GM23338 (cell line): ENCODE results near the gene COL8A2. TPM values are rescaled to one million over a fixed set of nuclear protein-coding genes. Genes with fewer than 3 reads are reported as not detected.

ENCODE experiments used
- ATAC-seq: fragments of 200-7000 bp; cut with Tn5 transposase; 3 replicates; pipeline ENCODE4 v1.9.1; 2020
- DNase-seq: peaks from one replicate; pipeline ENCODE4 v3.0.0-alpha.2; 2015; ENCODE audit warnings: low spot score
- H2AFZ ChIP-seq: fragments of 200-600 bp; sonication (generic); 2 replicates; pipeline ENCODE4 v1.8.0; 2016; ENCODE audit warnings: antibody characterized with exemption, mild to moderate bottlenecking, moderate library complexity
- H3F3A ChIP-seq: fragments of 200-600 bp; sonication (generic); replicated peaks from 2 replicates; pipeline ENCODE4 v1.8.0; 2017; ENCODE audit warnings: antibody characterized with exemption, mixed run types, low read depth
- H3K27ac ChIP-seq: fragments of 200-600 bp; sonication (generic); 2 replicates; pipeline ENCODE4 v1.6.1; 2016; ENCODE audit warnings: low read depth
- H3K27me3 ChIP-seq: fragments of 200-600 bp; sonication (generic); 2 replicates; pipeline ENCODE4 v1.8.0; 2016; ENCODE audit warnings: mild to moderate bottlenecking, mixed run types, moderate library complexity; ENCODE audit not compliant: insufficient read depth
- H3K36me3 ChIP-seq: fragments of 200-600 bp; sonication (generic); 2 replicates; pipeline ENCODE4 v1.8.0; 2016; ENCODE audit warnings: mild to moderate bottlenecking; ENCODE audit not compliant: insufficient read depth
- H3K4me1 ChIP-seq: fragments of 200-600 bp; sonication (generic); 2 replicates; pipeline ENCODE4 v1.8.0; 2016; ENCODE audit warnings: mild to moderate bottlenecking, moderate library complexity; ENCODE audit not compliant: insufficient read depth
- H3K4me2 ChIP-seq: fragments of 200-600 bp; sonication (generic); 2 replicates; pipeline ENCODE4 v1.7.1; 2017; ENCODE audit warnings: mixed run types
- H3K4me3 ChIP-seq: fragments of 200-600 bp; sonication (generic); 2 replicates; pipeline ENCODE4 v1.6.1; 2016; ENCODE audit warnings: mixed run types
- H3K79me2 ChIP-seq: fragments of 200-600 bp; sonication (generic); replicated peaks from 2 replicates; pipeline ENCODE4 v1.8.0; 2017; ENCODE audit warnings: mild to moderate bottlenecking; ENCODE audit not compliant: insufficient read depth
- H3K9me2 ChIP-seq: fragments of 200-600 bp; sonication (generic); 2 replicates; pipeline ENCODE4 v1.8.0; 2017; ENCODE audit not compliant: insufficient read depth
- H4K20me1 ChIP-seq: fragments of 200-600 bp; sonication (generic); replicated peaks from 2 replicates; pipeline ENCODE4 v1.8.0; 2017; ENCODE audit warnings: mild to moderate bottlenecking; ENCODE audit not compliant: insufficient read depth
- H3K27ac Mint-ChIP-seq: 2 replicates; pipeline ENCODE4 v1.8.0; 2020; ENCODE audit warnings: inconsistent platforms, mild to moderate bottlenecking, moderate library complexity, mixed read lengths
- H3K27me3 Mint-ChIP-seq: 3 replicates; pipeline ENCODE4 v1.8.0; 2022; ENCODE audit warnings: low read depth, mild to moderate bottlenecking, moderate library complexity, mixed read lengths, inconsistent platforms; ENCODE audit not compliant: insufficient read depth, poor library complexity
- H3K36me3 Mint-ChIP-seq: 3 replicates; pipeline ENCODE4 v1.8.0; 2021; ENCODE audit warnings: low read depth, mild to moderate bottlenecking, inconsistent platforms, moderate library complexity, mixed read lengths
- H3K4me1 Mint-ChIP-seq: 3 replicates; pipeline ENCODE4 v1.8.0; 2020; ENCODE audit warnings: mild to moderate bottlenecking, inconsistent platforms, mixed read lengths
- H3K4me3 Mint-ChIP-seq: 3 replicates; pipeline ENCODE4 v1.8.0; 2021; ENCODE audit warnings: moderate library complexity, mild to moderate bottlenecking, inconsistent platforms, mixed read lengths
- H3K9me3 Mint-ChIP-seq: 3 replicates; pipeline ENCODE4 v1.8.0; 2020; ENCODE audit warnings: moderate library complexity, mild to moderate bottlenecking, inconsistent platforms, mixed read lengths
- CREB1 ChIP-seq: fragments of 250-450 bp; sonication (Bioruptor Pico); IDR thresholded peaks from 2 replicates; pipeline ENCODE4 v1.5.0; 2020; ENCODE audit warnings: low read depth, mild to moderate bottlenecking, moderate library complexity
- ETS1 ChIP-seq: IDR thresholded peaks from 2 replicates; pipeline ENCODE4 v1.6.1; 2016; ENCODE audit warnings: antibody characterized with exemption
- EZH2 ChIP-seq: fragments of 200-600 bp; sonication (generic); IDR thresholded peaks from one replicate; pipeline ENCODE4 v1.8.0; 2017; ENCODE audit warnings: antibody characterized with exemption, mild to moderate bottlenecking, low read depth; ENCODE audit not compliant: unreplicated experiment
- EZH2phosphoT487 ChIP-seq: fragments of 200-600 bp; sonication (generic); IDR thresholded peaks from one replicate; pipeline ENCODE4 v1.8.1; 2018; ENCODE audit warnings: antibody characterized with exemption; ENCODE audit not compliant: unreplicated experiment
- JUNB ChIP-seq: IDR thresholded peaks from one replicate; pipeline ENCODE4 v1.6.1; 2016; ENCODE audit warnings: antibody characterized with exemption; ENCODE audit not compliant: unreplicated experiment
- NANOG ChIP-seq: IDR thresholded peaks from 2 replicates; pipeline ENCODE4 v1.6.1; 2016; ENCODE audit warnings: antibody characterized with exemption, borderline replicate concordance
- POLR2AphosphoS5 ChIP-seq: IDR thresholded peaks from 2 replicates; pipeline ENCODE4 v1.6.1; 2016; ENCODE audit warnings: antibody characterized with exemption, low read depth
- STAT1 ChIP-seq: IDR thresholded peaks from one replicate; pipeline ENCODE4 v1.6.1; 2016; ENCODE audit warnings: antibody characterized with exemption; ENCODE audit not compliant: unreplicated experiment
- ZNF114 ChIP-seq: fragments of 250-450 bp; sonication (Bioruptor Pico); IDR thresholded peaks from 2 replicates; pipeline ENCODE4 v1.5.0; 2020; ENCODE audit warnings: mild to moderate bottlenecking, moderate library complexity
- ZNF331 ChIP-seq: fragments of 250-450 bp; sonication (Bioruptor Pico); IDR thresholded peaks from 2 replicates; pipeline ENCODE4 v1.5.0; 2020; ENCODE audit warnings: low read depth, mild to moderate bottlenecking, moderate library complexity
- polyA plus RNA-seq: library from polyadenylated mRNA; unstranded; fragments of >200 nt; fragmentation: Nextera tagmentation; extraction: Ambion mirVana; gene quantifications from 2 replicates; pipeline ENCODE4 v1.2.1, GENCODE V29; 2016
- total RNA-seq: library from RNA; depleted of rRNA; stranded (reverse); fragments of >200 nt; shearing (Covaris generic); gene quantifications from 2 replicates; pipeline ENCODE4 v1.2.3, GENCODE V29; 2014
- TF ChIP-seq, protein P1 (sequence below): IDR thresholded peaks from one replicate; pipeline ENCODE4 v1.6.1; 2018; ENCODE audit warnings: antibody characterized with exemption; ENCODE audit not compliant: unreplicated experiment
- TF ChIP-seq, protein P2 (sequence below): fragments of 250-450 bp; sonication (Bioruptor Pico); IDR thresholded peaks from 2 replicates; pipeline ENCODE4 v1.5.0; 2020; ENCODE audit warnings: mild to moderate bottlenecking, moderate library complexity

Gene COL8A2
- total and polyA plus RNA-seq, 2 experiments from 2014 or later: 0.95 to 4.9 TPM

- Mint-ChIP-seq H3K27me3 (no peaks in the 10 kb centered on the region), H3K4me1 (no peaks in the 10 kb centered on the region), H3K4me3 (no peak overlapping the region), H3K27ac (no peak overlapping the region), H3K9me3 (no peaks in the 10 kb centered on the region), H3K36me3 (no peaks in the 10 kb centered on the region)
- ATAC-seq (no peak), DNase-seq (no peak)
- no peak overlapping the region for H2AFZ ChIP-seq
- no peaks in the 10 kb centered on the region for H3K36me3 ChIP-seq
- H4K20me1 ChIP-seq: no peaks in the 10 kb centered on the region; the same call in 1 of the 2 replicates
- no peaks in the 10 kb centered on the region for H3F3A ChIP-seq
- no peaks in the 10 kb centered on the region for H3K9me2 ChIP-seq
- no peaks in the 10 kb centered on the region for H3K27me3 ChIP-seq
- H3K79me2 ChIP-seq: no peaks in the 10 kb centered on the region
- no peak overlapping the region for H3K4me2 ChIP-seq
- H3K4me3 ChIP-seq: no peak overlapping the region
- H3K4me1 ChIP-seq: no peaks in the 10 kb centered on the region
- H3K27ac ChIP-seq: no peak overlapping the region
- no peak for TF ChIP-seq CREB1 (CRISPR knock-in tag)
- TF ChIP-seq, protein P1, sequence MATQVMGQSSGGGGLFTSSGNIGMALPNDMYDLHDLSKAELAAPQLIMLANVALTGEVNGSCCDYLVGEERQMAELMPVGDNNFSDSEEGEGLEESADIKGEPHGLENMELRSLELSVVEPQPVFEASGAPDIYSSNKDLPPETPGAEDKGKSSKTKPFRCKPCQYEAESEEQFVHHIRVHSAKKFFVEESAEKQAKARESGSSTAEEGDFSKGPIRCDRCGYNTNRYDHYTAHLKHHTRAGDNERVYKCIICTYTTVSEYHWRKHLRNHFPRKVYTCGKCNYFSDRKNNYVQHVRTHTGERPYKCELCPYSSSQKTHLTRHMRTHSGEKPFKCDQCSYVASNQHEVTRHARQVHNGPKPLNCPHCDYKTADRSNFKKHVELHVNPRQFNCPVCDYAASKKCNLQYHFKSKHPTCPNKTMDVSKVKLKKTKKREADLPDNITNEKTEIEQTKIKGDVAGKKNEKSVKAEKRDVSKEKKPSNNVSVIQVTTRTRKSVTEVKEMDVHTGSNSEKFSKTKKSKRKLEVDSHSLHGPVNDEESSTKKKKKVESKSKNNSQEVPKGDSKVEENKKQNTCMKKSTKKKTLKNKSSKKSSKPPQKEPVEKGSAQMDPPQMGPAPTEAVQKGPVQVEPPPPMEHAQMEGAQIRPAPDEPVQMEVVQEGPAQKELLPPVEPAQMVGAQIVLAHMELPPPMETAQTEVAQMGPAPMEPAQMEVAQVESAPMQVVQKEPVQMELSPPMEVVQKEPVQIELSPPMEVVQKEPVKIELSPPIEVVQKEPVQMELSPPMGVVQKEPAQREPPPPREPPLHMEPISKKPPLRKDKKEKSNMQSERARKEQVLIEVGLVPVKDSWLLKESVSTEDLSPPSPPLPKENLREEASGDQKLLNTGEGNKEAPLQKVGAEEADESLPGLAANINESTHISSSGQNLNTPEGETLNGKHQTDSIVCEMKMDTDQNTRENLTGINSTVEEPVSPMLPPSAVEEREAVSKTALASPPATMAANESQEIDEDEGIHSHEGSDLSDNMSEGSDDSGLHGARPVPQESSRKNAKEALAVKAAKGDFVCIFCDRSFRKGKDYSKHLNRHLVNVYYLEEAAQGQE: no peak
- no peak for TF ChIP-seq STAT1
- TF ChIP-seq POLR2AphosphoS5: no peak
- TF ChIP-seq EZH2phosphoT487: no peak
- no peak for TF ChIP-seq NANOG
- no peak for TF ChIP-seq EZH2
- no peak for TF ChIP-seq ZNF331 (CRISPR knock-in tag)
- TF ChIP-seq JUNB: no peak
- TF ChIP-seq, protein P2, sequence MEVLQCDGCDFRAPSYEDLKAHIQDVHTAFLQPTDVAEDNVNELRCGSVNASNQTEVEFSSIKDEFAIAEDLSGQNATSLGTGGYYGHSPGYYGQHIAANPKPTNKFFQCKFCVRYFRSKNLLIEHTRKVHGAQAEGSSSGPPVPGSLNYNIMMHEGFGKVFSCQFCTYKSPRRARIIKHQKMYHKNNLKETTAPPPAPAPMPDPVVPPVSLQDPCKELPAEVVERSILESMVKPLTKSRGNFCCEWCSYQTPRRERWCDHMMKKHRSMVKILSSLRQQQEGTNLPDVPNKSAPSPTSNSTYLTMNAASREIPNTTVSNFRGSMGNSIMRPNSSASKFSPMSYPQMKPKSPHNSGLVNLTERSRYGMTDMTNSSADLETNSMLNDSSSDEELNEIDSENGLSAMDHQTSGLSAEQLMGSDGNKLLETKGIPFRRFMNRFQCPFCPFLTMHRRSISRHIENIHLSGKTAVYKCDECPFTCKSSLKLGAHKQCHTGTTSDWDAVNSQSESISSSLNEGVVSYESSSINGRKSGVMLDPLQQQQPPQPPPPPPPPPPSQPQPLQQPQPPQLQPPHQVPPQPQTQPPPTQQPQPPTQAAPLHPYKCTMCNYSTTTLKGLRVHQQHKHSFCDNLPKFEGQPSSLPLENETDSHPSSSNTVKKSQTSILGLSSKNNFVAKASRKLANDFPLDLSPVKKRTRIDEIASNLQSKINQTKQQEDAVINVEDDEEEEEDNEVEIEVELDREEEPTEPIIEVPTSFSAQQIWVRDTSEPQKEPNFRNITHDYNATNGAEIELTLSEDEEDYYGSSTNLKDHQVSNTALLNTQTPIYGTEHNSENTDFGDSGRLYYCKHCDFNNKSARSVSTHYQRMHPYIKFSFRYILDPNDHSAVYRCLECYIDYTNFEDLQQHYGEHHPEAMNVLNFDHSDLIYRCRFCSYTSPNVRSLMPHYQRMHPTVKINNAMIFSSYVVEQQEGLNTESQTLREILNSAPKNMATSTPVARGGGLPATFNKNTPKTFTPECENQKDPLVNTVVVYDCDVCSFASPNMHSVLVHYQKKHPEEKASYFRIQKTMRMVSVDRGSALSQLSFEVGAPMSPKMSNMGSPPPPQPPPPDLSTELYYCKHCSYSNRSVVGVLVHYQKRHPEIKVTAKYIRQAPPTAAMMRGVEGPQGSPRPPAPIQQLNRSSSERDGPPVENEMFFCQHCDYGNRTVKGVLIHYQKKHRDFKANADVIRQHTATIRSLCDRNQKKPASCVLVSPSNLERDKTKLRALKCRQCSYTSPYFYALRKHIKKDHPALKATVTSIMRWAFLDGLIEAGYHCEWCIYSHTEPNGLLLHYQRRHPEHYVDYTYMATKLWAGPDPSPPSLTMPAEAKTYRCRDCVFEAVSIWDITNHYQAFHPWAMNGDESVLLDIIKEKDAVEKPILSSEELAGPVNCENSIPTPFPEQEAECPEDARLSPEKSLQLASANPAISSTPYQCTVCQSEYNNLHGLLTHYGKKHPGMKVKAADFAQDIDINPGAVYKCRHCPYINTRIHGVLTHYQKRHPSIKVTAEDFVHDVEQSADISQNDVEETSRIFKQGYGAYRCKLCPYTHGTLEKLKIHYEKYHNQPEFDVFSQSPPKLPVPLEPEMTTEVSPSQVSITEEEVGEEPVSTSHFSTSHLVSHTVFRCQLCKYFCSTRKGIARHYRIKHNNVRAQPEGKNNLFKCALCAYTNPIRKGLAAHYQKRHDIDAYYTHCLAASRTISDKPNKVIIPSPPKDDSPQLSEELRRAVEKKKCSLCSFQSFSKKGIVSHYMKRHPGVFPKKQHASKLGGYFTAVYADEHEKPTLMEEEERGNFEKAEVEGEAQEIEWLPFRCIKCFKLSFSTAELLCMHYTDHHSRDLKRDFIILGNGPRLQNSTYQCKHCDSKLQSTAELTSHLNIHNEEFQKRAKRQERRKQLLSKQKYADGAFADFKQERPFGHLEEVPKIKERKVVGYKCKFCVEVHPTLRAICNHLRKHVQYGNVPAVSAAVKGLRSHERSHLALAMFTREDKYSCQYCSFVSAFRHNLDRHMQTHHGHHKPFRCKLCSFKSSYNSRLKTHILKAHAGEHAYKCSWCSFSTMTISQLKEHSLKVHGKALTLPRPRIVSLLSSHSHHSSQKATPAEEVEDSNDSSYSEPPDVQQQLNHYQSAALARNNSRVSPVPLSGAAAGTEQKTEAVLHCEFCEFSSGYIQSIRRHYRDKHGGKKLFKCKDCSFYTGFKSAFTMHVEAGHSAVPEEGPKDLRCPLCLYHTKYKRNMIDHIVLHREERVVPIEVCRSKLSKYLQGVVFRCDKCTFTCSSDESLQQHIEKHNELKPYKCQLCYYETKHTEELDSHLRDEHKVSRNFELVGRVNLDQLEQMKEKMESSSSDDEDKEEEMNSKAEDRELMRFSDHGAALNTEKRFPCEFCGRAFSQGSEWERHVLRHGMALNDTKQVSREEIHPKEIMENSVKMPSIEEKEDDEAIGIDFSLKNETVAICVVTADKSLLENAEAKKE (CRISPR knock-in tag): no peak
- no peak for TF ChIP-seq ZNF114 (CRISPR knock-in tag)
- TF ChIP-seq ETS1: no peak
These were observed 71.0 kb downstream of the COL8A2 start for GRCh38 chr1:36053978-36054377.
